ENCODE measurements around the gene NCR1.
"Not testable (repeated sequence)": the region's sequence is repeated elsewhere in the genome, so short reads cannot be mapped to it uniquely, and the experiment has no call there.

Gene NCR1

GRCh38 chr19:54916822-54917221 lies 10.9 kb downstream of the NCR1 start:
- DNase-seq, result no peak

GRCh38 chr19:54918499-54918898 lies 12.6 kb downstream of the NCR1 start:
- DNase-seq, result no peak

DNA sequence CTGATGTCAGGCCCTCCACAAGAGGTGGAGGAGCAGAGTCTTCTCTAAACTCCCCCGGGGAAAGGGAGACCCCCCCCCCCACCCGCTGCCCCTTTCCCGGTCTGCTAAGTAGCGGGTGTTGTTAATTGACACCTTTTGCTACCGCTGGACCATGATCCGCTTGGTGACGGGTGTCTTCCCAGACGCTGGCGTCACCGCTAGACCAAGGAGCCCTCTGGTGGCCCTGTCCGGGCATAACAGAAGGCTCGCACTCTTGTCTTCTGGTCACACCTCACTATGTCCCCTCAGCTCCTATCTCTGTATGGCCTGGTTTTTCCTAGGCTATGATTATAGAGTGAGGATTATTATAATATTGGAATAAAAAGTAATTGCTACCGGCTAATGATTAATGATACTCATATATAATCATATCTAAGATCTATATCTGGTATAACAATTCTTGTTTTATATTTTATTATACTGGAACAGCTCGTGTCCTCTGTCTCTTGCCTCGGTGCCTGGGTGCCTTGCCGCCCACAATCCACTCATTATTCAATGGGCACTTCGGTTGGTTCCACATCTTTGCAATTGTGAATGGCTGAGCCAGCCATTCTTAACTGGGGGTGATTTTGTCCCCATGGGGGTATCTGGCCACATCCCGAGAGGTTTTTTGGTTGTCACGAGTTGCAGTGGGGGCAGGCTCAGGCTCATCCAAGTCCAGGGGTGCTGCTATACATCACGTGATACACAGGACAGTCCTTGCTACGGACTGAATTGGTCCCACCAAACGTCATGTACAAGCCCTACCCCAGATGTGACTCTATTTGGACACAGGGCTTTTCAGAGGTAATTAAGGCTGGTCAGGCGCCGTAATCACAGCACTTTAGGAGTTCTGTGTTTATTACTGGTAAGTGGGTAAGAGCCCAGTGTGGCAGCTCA lies 14.0 kb downstream of the NCR1 start:
- not testable (repeated sequence) for DNase-seq

- DNase-seq, result no peak
Measured at GRCh38 chr19:54921082-54921481, 15.1 kb downstream of the NCR1 start.

- DNase-seq, result no peak
Measured at GRCh38 chr19:54923276-54923675, 17.3 kb downstream of the NCR1 start.

DNA sequence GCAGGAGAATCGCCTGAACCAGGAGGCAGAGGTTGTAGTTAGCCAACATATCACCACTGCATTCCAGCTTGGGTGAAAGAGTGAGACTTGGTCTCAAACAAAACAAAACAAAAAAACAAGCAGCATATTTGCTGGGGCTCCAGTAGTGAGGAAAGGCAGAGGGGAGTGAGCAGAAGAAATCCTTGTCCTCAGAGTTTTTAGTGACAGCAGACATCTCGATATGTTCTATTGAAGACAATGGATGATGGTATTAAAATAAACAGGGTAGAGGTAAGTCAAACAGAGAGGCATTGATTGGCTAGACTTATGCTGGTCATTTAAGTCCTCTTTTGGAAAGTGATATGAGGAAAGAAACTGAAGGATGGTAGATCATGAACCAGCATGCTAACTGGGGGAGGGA lies 22.4 kb downstream of the NCR1 start:
- no peak for DNase-seq

- DNase-seq, result no peak
Measured at GRCh38 chr19:54937926-54938325, 32.0 kb downstream of the NCR1 start.

DNA sequence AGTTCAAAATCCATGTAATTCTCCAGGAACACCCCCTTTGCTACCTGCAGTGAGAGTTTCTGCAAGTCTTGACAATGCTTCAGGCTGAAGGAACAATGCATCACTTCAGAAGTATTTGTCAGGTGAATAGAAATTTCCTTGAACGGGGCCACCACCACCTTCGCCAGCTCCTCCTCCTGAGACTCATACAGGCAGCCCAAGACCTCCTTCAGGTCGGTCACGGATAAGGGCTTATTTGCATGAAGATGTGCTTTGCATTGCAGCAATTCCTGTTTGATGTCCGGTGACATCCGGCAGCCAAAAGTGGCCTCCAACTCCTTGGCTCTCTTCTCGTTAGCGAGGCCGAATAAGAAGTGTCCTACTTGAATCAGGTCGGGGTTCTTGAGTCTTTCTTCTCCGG lies 33.0 kb downstream of the NCR1 start:
- DNase-seq, result no peak

DNA sequence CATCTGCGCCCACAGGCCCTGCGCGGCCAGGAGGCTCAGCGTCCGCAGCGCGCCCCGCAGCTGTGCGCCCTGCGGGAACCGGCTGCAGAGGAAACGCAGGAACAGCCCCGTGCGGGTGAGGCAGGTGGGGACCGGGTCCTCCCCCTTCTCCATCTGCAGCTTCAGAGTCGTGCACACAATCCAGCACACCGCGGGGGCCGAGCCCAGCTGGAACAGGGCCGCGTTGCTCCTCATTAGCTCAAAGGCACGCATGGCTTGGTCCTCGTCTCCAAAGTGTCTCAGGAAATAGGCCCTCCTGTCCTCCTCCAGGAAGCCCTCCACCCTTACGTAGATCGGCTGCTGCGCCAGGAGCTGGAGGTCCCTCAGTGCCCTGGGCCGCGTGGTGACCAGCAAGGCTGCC lies 33.6 kb downstream of the NCR1 start:
- not testable (repeated sequence) for DNase-seq

- DNase-seq, result not testable (repeated sequence)
Measured at GRCh38 chr19:54943772-54944361, 37.9 kb downstream of the NCR1 start.

DNA sequence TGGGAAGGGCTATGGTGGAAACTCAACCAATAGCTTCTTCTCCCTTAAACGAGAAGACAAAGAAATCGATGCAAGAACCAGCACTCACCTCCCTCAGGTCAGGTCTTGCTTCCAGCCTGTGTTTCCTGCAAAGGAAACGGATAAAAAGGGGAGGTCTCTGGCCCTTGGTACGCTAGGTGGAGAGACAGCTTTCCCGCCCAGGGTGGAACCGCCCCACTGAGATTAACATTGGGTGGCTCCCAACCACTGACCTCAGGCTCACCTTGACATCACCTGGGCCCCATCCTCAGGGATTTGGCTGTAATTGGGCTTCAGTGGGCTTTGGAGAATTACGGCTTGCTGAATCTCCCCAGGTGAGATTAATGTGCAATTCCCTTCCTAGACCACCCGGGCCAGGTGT lies 41.4 kb downstream of the NCR1 start, which contains the start of gene NLRP7:
TSS of gene NLRP7 (minus strand) at position 150 of the 400 bp plus-strand sequence.
- DNase-seq, result no peak

GRCh38 chr19:54949412-54949811 lies 43.5 kb downstream of the NCR1 start:
- DNase-seq, result no peak

- not testable (repeated sequence) for DNase-seq
Measured at GRCh38 chr19:54950580-54950979, 44.6 kb downstream of the NCR1 start.

DNA sequence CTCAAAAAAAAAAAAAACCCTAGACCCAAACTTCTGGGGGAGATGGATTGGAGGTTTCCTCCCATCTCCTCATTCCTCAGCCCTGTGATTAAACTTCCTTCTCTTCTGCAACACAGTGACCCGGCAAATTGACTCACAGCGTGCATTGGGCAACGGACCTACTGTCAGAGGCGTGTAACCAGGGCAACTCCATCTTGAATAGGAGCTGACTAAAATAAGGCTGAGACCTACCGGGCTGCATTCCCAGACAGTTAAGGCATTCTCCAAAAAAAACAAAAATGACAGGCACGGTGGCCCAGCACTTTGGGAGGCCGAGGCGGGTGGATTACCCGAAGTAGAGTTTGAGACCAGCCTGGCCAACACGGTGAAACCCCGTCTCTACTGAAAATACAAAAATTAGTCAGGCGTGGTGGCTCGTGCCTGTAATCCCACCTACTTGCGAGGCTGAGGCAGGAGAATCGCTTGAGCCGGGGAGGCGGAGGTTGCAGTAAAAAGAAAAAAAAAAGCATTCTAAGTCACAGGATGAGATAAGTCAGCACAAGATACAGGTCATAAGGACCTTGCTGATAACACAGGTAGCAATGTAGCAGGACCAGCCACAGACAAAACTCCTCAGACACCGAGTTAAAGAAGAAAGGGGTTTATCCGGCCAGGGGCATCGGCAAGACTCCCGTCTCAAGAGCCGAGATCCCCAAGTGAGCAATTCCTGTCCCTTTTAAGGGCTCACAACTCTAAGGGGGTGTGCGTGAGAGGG lies 46.8 kb downstream of the NCR1 start:
- peak; percentile 20 for DNase-seq

DNA sequence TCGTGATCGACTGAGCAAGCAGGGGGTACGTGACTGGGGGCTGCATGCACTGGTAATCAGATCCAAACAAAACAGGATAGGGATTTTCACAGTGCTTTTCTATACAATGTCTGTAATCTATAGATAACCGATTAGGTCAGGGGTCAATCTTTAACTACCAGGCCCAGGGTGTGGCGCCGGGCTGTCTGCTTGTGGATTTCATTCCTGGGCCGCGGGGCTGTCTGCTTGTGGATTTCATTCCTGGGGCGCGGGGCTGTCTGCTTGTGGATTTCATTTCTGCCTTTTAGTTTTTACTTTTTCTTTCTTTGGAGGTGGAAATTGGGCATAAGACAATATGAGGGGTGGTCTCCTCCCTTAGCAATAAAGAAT lies 47.4 kb downstream of the NCR1 start:
- not testable (repeated sequence) for DNase-seq

GRCh38 chr19:54955376-54955775 lies 49.4 kb downstream of the NCR1 start:
- DNase-seq, result no peak

DNA sequence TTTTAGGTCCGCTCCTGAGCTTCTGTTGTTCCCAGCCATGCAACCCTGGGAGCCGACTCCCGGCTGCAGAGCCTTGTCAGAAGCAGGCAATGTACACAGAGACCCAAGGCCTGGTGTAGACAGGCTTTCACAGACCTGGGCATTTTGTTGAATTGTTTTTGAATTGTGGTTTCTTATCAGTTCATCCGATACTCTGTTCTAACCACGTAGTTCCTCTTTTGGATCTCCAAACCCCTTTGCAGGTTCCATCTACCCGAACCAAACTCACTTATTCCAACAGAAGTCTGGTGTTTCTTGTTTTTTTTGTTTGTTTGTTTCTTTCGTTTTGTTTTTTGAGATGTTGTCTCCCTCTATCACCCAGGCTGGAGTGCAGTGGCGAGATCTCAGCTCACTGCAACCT lies 53.9 kb downstream of the NCR1 start:
- peak; percentile 93 for DNase-seq
